ENCODE results near the gene GNS.

- no peak for TF ChIP-seq POLR2AphosphoS5 (IDR thresholded peaks at IDR 0.05; ENCODE audit: low read depth, low read length)
- TF ChIP-seq POLR2A (IDR thresholded peaks at IDR 0.05; ENCODE audit: low read depth, low read length) = no peak
Observed at GRCh38 chr12:64797156-64797555, 38.0 kb upstream of the GNS start.

Measured in GM12892 (cell line).